ENCODE measurements around the gene PLA2G4E. TPM values are rescaled to one million over a fixed set of nuclear protein-coding genes. Genes with fewer than 3 reads are reported as not detected.

PLA2G4E gene
- total and polyA plus RNA-seq, 7 donors, result 0.13 TPM; not detected in 6

- H3K27ac ChIP-seq, result peak overlapping the region in 3 of 4 donors; percentile 1 to 64 (median 40)
- H3K4me1 ChIP-seq, result peaks cover 0 to 33% (median 29%) of the 10 kb centered on the region in 4 donors
- H3K9me3 ChIP-seq, result no peaks in the 10 kb centered on the region
- TF ChIP-seq POLR2A (IDR thresholded peaks at IDR 0.05) (no peak), EP300 (IDR thresholded peaks at IDR 0.05) (no peak), POLR2AphosphoS5 (IDR thresholded peaks at IDR 0.05) (no peak)
- TF ChIP-seq, protein P1, sequence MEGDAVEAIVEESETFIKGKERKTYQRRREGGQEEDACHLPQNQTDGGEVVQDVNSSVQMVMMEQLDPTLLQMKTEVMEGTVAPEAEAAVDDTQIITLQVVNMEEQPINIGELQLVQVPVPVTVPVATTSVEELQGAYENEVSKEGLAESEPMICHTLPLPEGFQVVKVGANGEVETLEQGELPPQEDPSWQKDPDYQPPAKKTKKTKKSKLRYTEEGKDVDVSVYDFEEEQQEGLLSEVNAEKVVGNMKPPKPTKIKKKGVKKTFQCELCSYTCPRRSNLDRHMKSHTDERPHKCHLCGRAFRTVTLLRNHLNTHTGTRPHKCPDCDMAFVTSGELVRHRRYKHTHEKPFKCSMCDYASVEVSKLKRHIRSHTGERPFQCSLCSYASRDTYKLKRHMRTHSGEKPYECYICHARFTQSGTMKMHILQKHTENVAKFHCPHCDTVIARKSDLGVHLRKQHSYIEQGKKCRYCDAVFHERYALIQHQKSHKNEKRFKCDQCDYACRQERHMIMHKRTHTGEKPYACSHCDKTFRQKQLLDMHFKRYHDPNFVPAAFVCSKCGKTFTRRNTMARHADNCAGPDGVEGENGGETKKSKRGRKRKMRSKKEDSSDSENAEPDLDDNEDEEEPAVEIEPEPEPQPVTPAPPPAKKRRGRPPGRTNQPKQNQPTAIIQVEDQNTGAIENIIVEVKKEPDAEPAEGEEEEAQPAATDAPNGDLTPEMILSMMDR (IDR thresholded peaks at IDR 0.05), result no peak
- intact Hi-C loops (cut with DNase I), result no loop called here
- no peaks in the 10 kb centered on the region for H3K36me3 ChIP-seq
- 91% methylated on average over 7 of the region's 7 CpGs for WGBS, 2 donors
- no peak overlapping the region for H3K4me3 ChIP-seq
- no peak for DNase-seq
- no peaks in the 10 kb centered on the region for H3K27me3 ChIP-seq
Measured at GRCh38 chr15:41933326-41933725, 87.5 kb downstream of the PLA2G4E start.

DNA sequence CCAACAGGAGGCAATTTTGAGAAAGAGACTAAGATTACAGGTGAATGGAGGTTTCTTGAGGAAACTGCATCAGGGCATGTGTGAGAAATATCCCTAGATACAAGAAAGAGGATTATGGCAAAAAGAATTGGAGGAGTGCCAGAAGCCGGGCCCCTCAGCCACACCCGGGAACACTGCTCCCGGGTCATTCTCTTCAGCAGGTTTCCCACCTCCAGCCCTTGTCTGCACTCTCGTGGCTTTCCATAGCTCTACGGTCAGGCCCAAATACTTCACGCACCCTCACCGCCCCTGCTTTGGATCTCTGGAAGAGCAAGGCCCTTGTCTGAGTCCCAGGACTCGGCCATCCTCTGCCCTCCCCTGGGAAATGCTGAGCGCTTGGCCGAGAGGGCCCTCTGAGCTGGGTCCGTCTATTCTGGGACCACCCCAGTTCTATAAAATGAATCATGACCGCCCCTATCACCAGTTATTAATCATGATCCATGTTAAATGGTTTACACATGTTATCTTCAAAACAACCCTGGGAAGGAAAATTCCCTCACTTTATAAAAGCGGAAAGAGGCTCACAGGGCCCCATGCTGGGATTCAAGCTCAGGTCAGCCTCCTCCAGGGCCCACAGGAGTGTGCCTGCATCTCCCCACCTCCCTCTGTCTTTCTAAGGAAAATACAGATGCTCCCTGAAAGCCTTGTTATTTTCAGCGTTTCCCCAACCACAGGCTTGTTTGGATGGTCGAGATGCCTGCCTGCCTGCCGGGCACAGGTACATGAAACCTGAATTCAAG lies 88.1 kb downstream of the PLA2G4E start:
- WGBS, 2 donors, result 72 to 83% methylated on average over 16 of the region's 16 CpGs
- no peak overlapping the region for H3K4me3 ChIP-seq
- no peak for DNase-seq

DNA sequence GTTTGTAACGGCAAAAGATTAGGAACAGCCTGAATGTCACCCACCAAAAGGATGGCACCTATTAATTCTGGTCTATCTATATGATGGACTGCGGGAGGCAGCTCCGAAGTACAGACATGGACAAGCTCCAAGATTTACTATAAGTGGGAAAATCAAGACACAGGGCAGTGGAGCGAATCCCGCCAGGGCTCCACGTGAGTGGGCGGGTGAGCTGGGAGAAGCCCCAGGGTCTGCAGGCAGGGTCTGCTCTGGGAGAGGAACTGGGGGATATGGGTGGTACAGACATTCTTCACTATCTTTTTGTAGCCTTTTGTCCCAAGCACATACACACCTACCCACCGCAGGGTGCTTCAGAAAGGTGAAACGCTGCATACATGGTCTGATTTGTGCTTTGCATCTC lies 88.7 kb downstream of the PLA2G4E start:
- Histone ChIP-seq H3K4me1 (peaks cover 0 to 41% (median 33%) of the 10 kb centered on the region in 4 donors), H3K27ac (peak overlapping the region in 1 of 4 donors; percentile 1), H3K4me3 (no peak overlapping the region), H3K27me3 (no peaks in the 10 kb centered on the region), H3K36me3 (no peaks in the 10 kb centered on the region), H3K9me3 (no peaks in the 10 kb centered on the region)
- WGBS, 2 donors, result 95 to 97% methylated on average over 9 of the region's 9 CpGs
- intact Hi-C loops (cut with DNase I), result no loop called here
- no peak for DNase-seq
- TF ChIP-seq, protein P1 (IDR thresholded peaks at IDR 0.05), result no peak
- no peak for TF ChIP-seq EP300 (IDR thresholded peaks at IDR 0.05)

More for the DNA sequence above, 88.1 kb downstream of the PLA2G4E start:
- H3K4me1 ChIP-seq, result peaks cover 0 to 40% (median 32%) of the 10 kb centered on the region in 4 donors
- no peaks in the 10 kb centered on the region for H3K27me3 ChIP-seq
- TF ChIP-seq, protein P1 (IDR thresholded peaks at IDR 0.05), result no peak
- TF ChIP-seq EP300 (IDR thresholded peaks at IDR 0.05), result no peak
- no peak for TF ChIP-seq POLR2A (IDR thresholded peaks at IDR 0.05)
- no peak for TF ChIP-seq POLR2AphosphoS5 (IDR thresholded peaks at IDR 0.05)
- no peaks in the 10 kb centered on the region for H3K9me3 ChIP-seq
- peak overlapping the region in 3 of 4 donors; percentile 1 to 64 (median 9) for H3K27ac ChIP-seq
- intact Hi-C loops (cut with DNase I), result no loop called here
- H3K36me3 ChIP-seq, result no peaks in the 10 kb centered on the region

Other genes starting within 250 kb of the PLA2G4E start
- gene MAPKBP1, start 246.6 kb downstream of the PLA2G4E start, total RNA-seq, result 10 to 100 TPM; 15.0 to 42.7 (median 22.3) TPM
- 1 to 10 TPM; 2.3 to 9.5 (median 3.0) TPM for gene MAPKBP1, start 246.6 kb downstream of the PLA2G4E start, polyA plus RNA-seq
- 10 to 100 TPM in 3 of 4 donors, 1 to 10 TPM in 1; 9.7 to 14.0 (median 12.1) TPM for gene JMJD7, start 192.9 kb downstream of the PLA2G4E start, total RNA-seq
- 10 to 100 TPM in 2 of 3 donors, 1 to 10 TPM in 1; 9.5 to 12.4 (median 10.2) TPM for gene JMJD7, start 192.9 kb downstream of the PLA2G4E start, polyA plus RNA-seq
- 1 to 10 TPM; 1.6 to 5.3 (median 3.4) TPM for gene PLA2G4B, start 182.2 kb downstream of the PLA2G4E start, total RNA-seq
- 1 to 10 TPM in 1 of 3 donors, under 1 TPM in 1, not detected in 1; 0.92 to 6.5 TPM for gene PLA2G4B, start 182.2 kb downstream of the PLA2G4E start, polyA plus RNA-seq
- 1 to 10 TPM in 1 of 4 donors, under 1 TPM in 3; under 0.01 to 1.7 (median 0.26) TPM for gene SPTBN5, start 127.0 kb downstream of the PLA2G4E start, total RNA-seq
- gene SPTBN5, start 127.0 kb downstream of the PLA2G4E start, polyA plus RNA-seq, result 1 to 10 TPM in 1 of 3 donors, under 1 TPM in 2; 0.60 to 2.3 (median 0.92) TPM
- gene EHD4, start 48.5 kb downstream of the PLA2G4E start, total RNA-seq, result 10 to 100 TPM in 3 of 4 donors, 1 to 10 TPM in 1; 8.9 to 13.0 (median 11.3) TPM
- 10 to 100 TPM; 16.8 to 37.0 (median 30.5) TPM for gene EHD4, start 48.5 kb downstream of the PLA2G4E start, polyA plus RNA-seq
- gene PLA2G4D, start 73.5 kb upstream of the PLA2G4E start, total RNA-seq, result under 1 TPM in 1 of 4 donors, not detected in 3; 0.28 TPM
- under 1 TPM in 2 of 3 donors, not detected in 1; under 0.01 to 0.31 TPM for gene PLA2G4D, start 73.5 kb upstream of the PLA2G4E start, polyA plus RNA-seq
- gene PLA2G4F, start 135.6 kb upstream of the PLA2G4E start, total RNA-seq, result under 1 TPM in 2 of 4 donors, not detected in 2; under 0.01 to 0.71 TPM
- gene PLA2G4F, start 135.6 kb upstream of the PLA2G4E start, polyA plus RNA-seq, result 10 to 100 TPM in 2 of 3 donors, 1 to 10 TPM in 1; 7.2 to 28.8 (median 12.9) TPM
- 100 to 1,000 TPM in 1 of 4 donors, 10 to 100 TPM in 3; 70.3 to 186 (median 78.6) TPM for gene VPS39, start 187.3 kb upstream of the PLA2G4E start, total RNA-seq
- gene VPS39, start 187.3 kb upstream of the PLA2G4E start, polyA plus RNA-seq, result 10 to 100 TPM; 16.2 to 44.0 (median 22.0) TPM